GM18507 (cell line): ENCODE data around the gene PET100.
"Not testable (repeated sequence)": the region's sequence is repeated elsewhere in the genome, so short reads cannot be mapped to it uniquely, and the experiment has no call there.

Experiments
- DNase-seq: peaks from one replicate; pipeline ENCODE4 v3.0.0; 2011; ENCODE audit warnings: low read depth; ENCODE audit not compliant: insufficient read length; ENCODE audit errors: extremely low spot score
- FAIRE-seq: peaks from 2 replicates; lab custom pipeline; 2011; peaks lifted over from hg19 to GRCh38; lab: Jason Lieb, UNC

The PET100 gene

DNA sequence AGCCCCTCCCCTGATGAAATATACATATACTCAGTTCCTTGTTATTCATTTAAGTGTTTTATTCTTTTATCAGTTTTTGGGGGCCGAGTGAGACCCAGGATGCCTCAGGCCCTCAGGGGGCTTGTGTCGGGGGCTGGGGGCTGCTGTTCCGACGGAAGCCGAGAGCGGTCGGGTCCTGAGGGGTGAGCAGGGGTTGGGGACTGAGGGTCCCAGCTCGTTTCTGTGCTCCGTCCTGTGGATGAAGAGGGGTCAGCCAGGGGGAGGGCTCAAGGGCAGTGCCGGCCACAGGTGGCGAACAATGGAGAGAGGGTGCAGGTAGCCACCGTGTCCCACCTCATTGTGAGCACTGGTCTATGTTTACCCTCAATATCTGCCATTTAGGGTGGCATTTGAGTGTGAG is 2.0 kb downstream of the PET100 start:
- DNase-seq (no peak), FAIRE-seq (no peak)

DNA sequence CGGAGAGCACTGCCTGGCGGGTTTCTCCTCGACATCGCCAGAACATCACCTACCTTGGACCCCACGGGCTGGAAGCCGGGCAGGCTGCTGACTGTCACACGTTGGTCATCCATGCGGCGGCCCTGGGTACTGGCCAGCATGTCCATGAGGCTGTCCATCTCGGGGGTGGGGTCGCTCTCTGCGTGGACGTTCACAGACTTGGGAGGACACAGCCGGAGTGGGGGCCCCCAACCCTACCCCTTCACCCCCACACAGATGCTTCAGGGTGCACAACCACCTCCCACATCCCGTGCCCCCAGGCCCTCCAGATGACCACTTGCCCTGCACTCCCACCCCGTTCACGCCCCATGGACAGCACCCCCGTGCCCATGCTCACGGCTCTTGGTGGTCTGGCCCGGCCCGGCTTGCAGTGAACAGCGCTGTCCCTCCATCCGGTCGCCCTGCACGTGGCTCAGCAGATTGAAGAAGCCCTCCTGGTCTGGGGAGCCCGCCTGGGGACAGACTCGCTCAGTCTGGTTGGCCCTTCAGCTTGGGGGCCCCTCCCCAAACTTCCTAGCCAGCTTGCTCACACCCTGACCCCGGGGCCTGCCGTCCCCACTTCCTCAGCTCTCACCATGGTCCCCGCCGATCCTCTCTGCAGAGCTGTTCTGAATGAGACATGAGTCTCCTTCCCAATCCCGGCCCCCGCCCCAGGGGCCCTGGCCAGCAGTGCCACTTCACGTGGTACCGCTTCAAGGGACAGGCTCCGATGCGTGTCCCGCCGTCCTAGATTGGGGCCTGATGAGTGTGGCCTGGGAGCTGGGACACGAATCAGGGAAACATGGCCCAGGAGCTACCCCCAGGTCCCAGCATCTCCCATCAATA is 3.0 kb downstream of the PET100 start:
- FAIRE-seq (no peak), DNase-seq (no peak)

- FAIRE-seq, result no peak
These were observed 4.1 kb downstream of the PET100 start, which contains the start of gene PCP2 for GRCh38 chr19:7633698-7634097. TSS of gene PCP2 (minus strand) at chr19:7633719. CDS start at chr19:7633457, 262 bp downstream.

DNA sequence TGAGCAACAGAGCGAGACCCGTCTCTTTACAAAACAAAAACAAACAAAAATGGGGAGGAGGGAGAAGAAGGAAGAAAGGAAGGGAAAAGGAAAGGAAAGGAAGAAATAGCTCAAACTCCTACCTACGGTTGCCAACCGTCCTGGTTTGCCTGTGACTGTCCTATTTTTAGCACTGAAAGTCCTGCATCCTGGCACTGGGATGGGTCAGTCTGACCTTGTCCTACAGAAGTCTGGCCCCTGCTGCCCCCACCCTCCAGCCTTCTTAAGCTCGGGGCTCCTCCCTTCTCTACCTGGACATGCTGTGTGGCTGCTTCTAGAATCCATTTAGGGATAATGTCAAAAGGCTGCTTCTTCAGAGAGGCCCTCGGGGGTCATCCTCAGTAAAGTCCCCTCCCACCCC is 6.1 kb downstream of the PET100 start:
- DNase-seq (no peak), FAIRE-seq (no peak)

More at GRCh38 chr19:7633698-7634097, 4.1 kb downstream of the PET100 start, which contains the start of gene PCP2:
- no peak for DNase-seq

- DNase-seq, result no peak
- no peak for FAIRE-seq
These were observed 6.7 kb downstream of the PET100 start for GRCh38 chr19:7636317-7636690.

- FAIRE-seq (peak; percentile 96), DNase-seq (peak; percentile 97)
These were observed 7.2 kb downstream of the PET100 start, which contains the start of gene STXBP2 for GRCh38 chr19:7636691-7637373. TSS of gene STXBP2 (plus strand) at chr19:7637110. CDS start at chr19:7637150, 40 bp downstream.

DNA sequence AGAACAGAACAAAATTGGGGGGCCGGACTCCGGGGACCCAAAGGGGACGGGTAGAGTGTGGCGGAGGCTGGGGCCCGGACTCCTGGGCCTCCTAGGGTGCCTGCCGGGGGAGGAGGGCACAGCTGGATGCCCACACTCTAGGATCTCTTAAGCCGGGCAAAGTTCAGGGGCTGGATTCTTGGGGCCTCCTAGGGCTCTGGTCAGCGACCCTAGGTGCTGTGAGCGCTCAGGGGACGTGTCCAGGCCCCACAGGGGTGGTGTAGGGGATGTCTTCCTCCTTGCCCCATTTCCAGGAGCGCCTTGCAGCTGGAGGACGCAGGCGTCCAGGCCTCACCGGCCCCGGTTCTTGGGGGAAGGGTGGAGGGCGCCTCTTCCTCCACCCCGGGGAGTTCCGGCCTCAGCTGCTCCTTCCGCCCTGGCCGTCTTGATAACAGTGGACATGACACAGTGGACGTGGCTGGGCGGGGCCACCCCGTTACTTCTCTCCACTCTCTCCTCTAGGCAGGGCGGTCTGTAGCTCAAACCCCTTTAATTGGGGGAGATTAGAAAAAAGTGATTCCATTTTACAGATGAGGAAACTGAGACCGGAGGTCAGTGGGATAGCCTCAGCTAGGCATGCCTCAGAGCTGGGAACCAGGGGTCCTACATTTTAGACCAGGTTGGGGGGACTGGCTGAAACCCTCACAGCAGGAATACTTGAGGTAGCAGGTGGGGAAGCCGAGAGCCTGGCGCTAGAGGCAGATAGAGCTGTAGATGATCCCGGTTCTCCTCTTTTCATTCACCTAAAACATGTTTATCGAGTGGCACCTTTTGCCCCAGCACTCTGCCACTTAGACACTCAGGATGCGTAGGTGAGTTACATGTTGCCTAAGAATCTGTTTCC is 8.0 kb downstream of the PET100 start:
- no peak for FAIRE-seq
- no peak for DNase-seq

- DNase-seq (no peak), FAIRE-seq (no peak)
These were observed 9.3 kb downstream of the PET100 start for GRCh38 chr19:7638802-7639465.

GRCh38 chr19:7639863-7640348 is 10.3 kb downstream of the PET100 start:
- FAIRE-seq (no peak), DNase-seq (no peak)

- no peak for DNase-seq
- no peak for FAIRE-seq
These were observed 11.2 kb downstream of the PET100 start for GRCh38 chr19:7640803-7641202.

DNA sequence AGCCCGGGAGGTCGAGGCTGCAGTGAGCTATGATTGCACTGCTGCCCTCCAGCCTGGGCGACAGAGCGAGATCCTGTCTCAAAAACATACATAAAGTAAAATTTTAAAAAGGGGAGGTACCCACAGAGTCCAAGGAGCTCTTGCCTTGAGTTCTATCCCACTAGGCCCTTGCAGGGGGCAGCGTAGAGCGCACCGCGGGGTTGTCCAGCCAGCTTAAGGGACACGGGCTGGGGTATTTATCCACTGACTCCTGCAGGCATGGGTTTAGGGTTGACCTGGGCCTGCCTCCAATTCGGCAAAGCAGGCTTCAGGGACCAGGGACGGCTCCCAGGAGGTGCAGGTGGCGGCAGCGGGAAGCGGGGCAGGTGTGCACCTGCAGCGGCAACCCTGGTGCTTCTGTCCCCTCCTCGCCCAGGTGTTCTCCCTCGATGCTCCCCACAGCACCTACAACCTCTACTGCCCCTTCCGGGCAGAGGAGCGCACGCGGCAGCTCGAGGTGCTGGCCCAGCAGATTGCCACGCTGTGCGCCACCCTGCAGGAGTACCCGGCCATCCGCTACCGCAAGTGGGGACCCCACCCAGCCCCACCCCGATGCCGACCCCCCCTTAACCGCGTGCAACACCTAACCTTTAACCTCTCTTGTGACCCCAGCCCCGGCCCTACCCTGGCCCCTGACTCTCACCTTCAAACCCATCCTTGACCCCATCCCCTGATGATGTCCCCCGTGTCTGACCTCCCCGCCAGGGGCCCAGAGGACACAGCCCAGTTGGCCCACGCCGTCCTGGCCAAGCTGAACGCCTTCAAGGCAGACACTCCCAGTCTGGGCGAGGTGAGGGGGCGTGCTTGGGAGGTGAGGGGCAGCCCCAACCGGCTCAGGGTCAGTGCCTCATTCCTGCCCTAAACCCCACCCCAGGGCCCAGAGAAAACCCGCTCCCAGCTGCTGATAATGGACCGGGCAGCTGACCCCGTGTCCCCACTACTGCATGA is 12.0 kb downstream of the PET100 start:
- FAIRE-seq (no peak), DNase-seq (no peak)

GRCh38 chr19:7642295-7643030 is 12.9 kb downstream of the PET100 start:
- FAIRE-seq (no peak), DNase-seq (no peak)

DNA sequence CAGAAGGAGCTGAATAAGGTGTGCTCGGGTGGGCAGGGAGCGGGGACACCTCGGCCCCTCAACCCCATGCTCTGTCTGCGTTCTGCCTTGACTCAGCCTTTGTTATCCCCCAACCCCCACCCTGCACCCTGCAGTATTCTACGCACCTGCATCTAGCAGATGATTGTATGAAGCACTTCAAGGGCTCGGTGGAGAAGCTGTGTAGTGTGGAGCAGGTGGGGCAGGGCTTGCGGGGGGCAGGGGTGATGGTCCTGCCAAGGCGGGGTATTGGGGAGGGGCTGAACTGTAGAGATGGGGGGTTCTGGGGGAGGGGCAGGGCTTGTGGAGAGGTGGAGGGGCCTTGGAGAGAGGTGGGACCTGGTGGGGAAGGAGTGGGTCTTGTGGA is 13.4 kb downstream of the PET100 start:
- DNase-seq, result no peak
- FAIRE-seq, result no peak

DNA sequence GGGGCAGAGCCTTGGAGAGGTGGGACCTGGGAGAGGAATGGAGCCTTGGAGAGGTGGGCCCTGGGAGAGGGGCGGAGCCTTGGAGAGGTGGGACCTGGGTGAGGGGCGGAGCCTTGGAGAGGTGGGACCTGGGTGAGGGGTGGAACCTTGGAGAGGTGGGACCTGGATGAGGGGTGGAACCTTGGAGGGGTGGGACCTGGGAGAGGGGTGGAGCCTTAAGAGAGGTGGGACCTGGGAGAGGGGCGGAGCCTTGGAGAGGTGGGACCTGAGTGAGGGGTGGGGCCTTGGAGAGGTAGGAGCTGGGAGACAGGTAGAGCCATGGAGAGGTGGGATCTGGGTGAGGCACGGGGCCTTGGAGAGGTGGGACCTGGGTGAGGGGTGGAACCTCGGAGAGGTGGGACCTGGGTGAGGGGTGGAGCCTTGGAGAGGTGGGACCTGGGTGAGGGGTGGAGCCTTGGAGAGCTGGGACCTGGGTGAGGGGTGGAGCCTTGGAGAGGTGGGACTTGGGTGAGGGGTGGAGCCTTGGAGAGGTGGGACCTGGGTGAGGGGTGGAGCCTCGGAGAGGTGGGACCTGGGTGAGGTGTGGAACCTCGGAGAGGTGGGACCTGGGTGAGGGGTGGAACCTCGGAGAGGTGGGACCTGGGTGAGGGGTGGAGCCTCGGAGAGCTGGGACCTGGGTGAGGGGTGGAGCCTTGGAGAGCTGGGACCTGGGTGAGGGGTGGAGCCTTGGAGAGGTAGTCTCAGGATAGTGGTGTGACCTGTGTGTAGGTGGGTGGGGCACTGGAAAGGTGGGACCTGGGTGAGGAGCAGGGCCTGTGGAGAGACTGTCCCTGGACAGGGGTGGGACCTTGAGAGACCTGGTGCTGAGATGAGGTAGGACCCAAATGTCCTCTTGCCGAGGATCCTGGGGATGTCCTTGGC is 14.3 kb downstream of the PET100 start:
- not testable (repeated sequence) for DNase-seq
- FAIRE-seq, result peak; percentile 58

DNA sequence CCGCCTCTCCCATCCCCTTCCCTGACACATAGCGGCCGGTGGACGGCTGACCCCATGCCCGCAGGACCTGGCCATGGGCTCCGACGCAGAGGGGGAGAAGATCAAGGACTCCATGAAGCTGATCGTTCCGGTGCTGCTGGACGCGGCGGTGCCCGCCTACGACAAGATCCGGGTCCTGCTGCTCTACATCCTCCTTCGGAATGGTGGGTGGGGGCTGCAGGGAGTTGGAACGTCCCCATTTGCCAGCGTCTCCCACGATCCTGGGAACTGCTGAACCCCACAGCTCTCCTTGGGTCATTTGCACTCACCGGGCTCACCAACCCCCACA is 14.9 kb downstream of the PET100 start:
- FAIRE-seq, result no peak

GRCh38 chr19:7645163-7645562 is 15.6 kb downstream of the PET100 start:
- FAIRE-seq, result no peak
- DNase-seq, result no peak

More for the DNA sequence above, 14.9 kb downstream of the PET100 start:
- no peak for DNase-seq
